ENCODE data around the gene GNG14. TPM values are rescaled to one million over a fixed set of nuclear protein-coding genes. Genes with fewer than 3 reads are reported as not detected.
"Not testable (repeated sequence)": the region's sequence is repeated elsewhere in the genome, so short reads cannot be mapped to it uniquely, and the experiment has no call there.

GNG14 gene
- total and polyA plus RNA-seq, 4 experiments from 2014 or later = not detected

DNA sequence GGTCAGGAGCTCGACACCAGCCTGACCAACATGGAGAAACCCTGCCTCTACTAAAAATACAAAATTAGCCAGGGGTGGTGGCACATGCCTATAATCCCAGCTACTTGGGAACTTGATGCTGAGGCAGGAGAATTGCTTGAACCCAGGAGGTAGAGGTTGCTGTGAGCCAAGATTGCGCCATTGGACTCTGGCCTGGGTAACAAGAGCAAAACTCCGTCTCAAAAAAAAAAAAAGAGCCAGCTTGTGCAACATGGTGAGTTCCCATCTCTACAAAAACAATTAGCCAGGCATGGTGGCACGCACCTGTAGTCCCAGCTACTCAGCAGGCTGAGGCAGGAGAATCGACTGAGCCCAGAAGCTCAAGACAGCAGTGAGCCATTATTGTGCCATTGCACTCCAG, 9.8 kb upstream of the GNG14 start:
- peaks cover 24% of the 10 kb centered on the region for H3K4me1 ChIP-seq (ENCODE audit: insufficient read depth, low read length)
- POLR2A ChIA-PET (ENCODE audit: partially characterized antibody) = interaction anchor here (0.9 to 1.9 kb wide), 7 partner anchors 9 to 128 kb away, joined by 3 to 8 read pairs (median 3); a partner anchor contains a TSS
- H3K27ac ChIP-seq (ENCODE audit: low read depth, low read length); H3K4me3 ChIP-seq (ENCODE audit: low read length in 2 of 2); H3K27me3 ChIP-seq (ENCODE audit: insufficient read depth, low read length); DNase-seq; H3K27me3 Mint-ChIP-seq; H3K4me3 Mint-ChIP-seq; H3K9me3 ChIP-seq (ENCODE audit: control insufficient read depth in 1 of 2, low read length in 2 of 2); H3K27ac Mint-ChIP-seq; H3K9me3 Mint-ChIP-seq; intact Hi-C loops (cut with micrococcal nuclease): not testable (repeated sequence)
- peaks cover 58% of the 10 kb centered on the region for H3K36me3 ChIP-seq (ENCODE audit: insufficient read depth, low read length)
- CTCF ChIA-PET (ENCODE audit: partially characterized antibody) = interaction anchor here (0.6 to 3.0 kb wide), 8 partner anchors 38 to 169 kb away, joined by 3 to 15 read pairs (median 4); partner anchors contain the start of genes PRDX2, THSD8 and TRIR
- H3K4me1 Mint-ChIP-seq = peaks cover 15 to 38% (median 27%) of the 10 kb centered on the region in 4 donors
- H3K36me3 Mint-ChIP-seq = peaks cover 34 to 58% of the 10 kb centered on the region in 2 donors

GRCh38 chr19:12680034-12680433, 7.8 kb upstream of the GNG14 start:
- no peaks in the 10 kb centered on the region for H3K27me3 Mint-ChIP-seq
- intact Hi-C loops (cut with micrococcal nuclease) = loop anchor here (5.0 kb wide), 2 partner anchors 42 to 68 kb away; partner anchors contain the start of genes TNPO2, ZNF490 and ZNF791
- no peak overlapping the region for H3K4me3 ChIP-seq (ENCODE audit: low read length in 2 of 2)
- peaks cover 24% of the 10 kb centered on the region for H3K4me1 ChIP-seq (ENCODE audit: insufficient read depth, low read length)
- H3K36me3 Mint-ChIP-seq = peaks cover 25 to 48% of the 10 kb centered on the region in 2 donors
- peak overlapping the region in 4 of 7 donors; percentile 48 to 68 (median 56) for H3K27ac Mint-ChIP-seq
- no peak for DNase-seq
- peak overlapping the region; percentile 8 to 98 (median 56) for H3K4me3 Mint-ChIP-seq
- no peaks in the 10 kb centered on the region for H3K9me3 ChIP-seq (ENCODE audit: control insufficient read depth in 1 of 2, low read length in 2 of 2)
- peaks cover 13 to 37% (median 27%) of the 10 kb centered on the region in 4 donors for H3K4me1 Mint-ChIP-seq
- H3K36me3 ChIP-seq (ENCODE audit: insufficient read depth, low read length) = peaks cover 46% of the 10 kb centered on the region
- no peaks in the 10 kb centered on the region for H3K9me3 Mint-ChIP-seq
- CTCF ChIA-PET (ENCODE audit: partially characterized antibody) = no interaction called here
- no peaks in the 10 kb centered on the region for H3K27me3 ChIP-seq (ENCODE audit: insufficient read depth, low read length)
- POLR2A ChIA-PET (ENCODE audit: partially characterized antibody) = interaction anchor here (0.7 to 3.4 kb wide), 8 partner anchors 11 to 112 kb away, joined by 3 to 35 read pairs (median 4); partner anchors contain the start of genes FBXW9, JUNB, MAN2B1 and ZNF490
- H3K27ac ChIP-seq (ENCODE audit: low read depth, low read length) = no peak overlapping the region

- Mint-ChIP-seq H3K27me3 (no peaks in the 10 kb centered on the region), H3K4me1 (peaks cover 11 to 35% (median 25%) of the 10 kb centered on the region in 4 donors), H3K27ac (peak within 1 kb of the TSS; percentile 83 to 99 (median 97)), H3K9me3 (no peaks in the 10 kb centered on the region), H3K4me3 (peak within 1 kb of the TSS; percentile 90 to 99 (median 98)), H3K36me3 (peaks cover 23 to 38% of the 10 kb centered on the region in 2 donors)
- POLR2A ChIA-PET (ENCODE audit: partially characterized antibody) = interaction anchor here (0.7 to 3.4 kb wide), 26 partner anchors 9 to 757 kb away, joined by 3 to 35 read pairs (median 4); partner anchors contain the start of genes FBXW9, GET3, JUNB and MAN2B1
- peak within 1 kb of the TSS; percentile 73 to 98 for H3K4me3 ChIP-seq (ENCODE audit: low read length in 2 of 2)
- no peaks in the 10 kb centered on the region for H3K27me3 ChIP-seq (ENCODE audit: insufficient read depth, low read length)
- peak within 1 kb of the TSS; percentile 98 for H3K27ac ChIP-seq (ENCODE audit: low read depth, low read length)
- CTCF ChIA-PET (ENCODE audit: partially characterized antibody) = interaction anchor here (0.7 to 1.8 kb wide), 9 partner anchors 9 to 1897 kb away, joined by 3 to 7 read pairs (median 4); partner anchors contain the start of genes MAN2B1, WDR83, ZNF490 and ZNF791
- peaks cover 21% of the 10 kb centered on the region for H3K4me1 ChIP-seq (ENCODE audit: insufficient read depth, low read length)
- H3K9me3 ChIP-seq (ENCODE audit: control insufficient read depth in 1 of 2, low read length in 2 of 2) = no peaks in the 10 kb centered on the region
- DNase-seq = peak; percentile 90 to 96 (median 94)
- peaks cover 33% of the 10 kb centered on the region for H3K36me3 ChIP-seq (ENCODE audit: insufficient read depth, low read length)
- intact Hi-C loops (cut with micrococcal nuclease) = loop anchor here (1.0 to 5.0 kb wide), 6 partner anchors 12 to 69 kb away; partner anchors contain the start of genes FBXW9, GET3, TNPO2 and ZNF490
Measured at GRCh38 chr19:12681074-12681987, 6.5 kb upstream of the GNG14 start, which contains the start of gene DHPS. DHPS (minus strand) TSS chr19:12681880; CDS start chr19:12681766, 114 bp downstream.

DNA sequence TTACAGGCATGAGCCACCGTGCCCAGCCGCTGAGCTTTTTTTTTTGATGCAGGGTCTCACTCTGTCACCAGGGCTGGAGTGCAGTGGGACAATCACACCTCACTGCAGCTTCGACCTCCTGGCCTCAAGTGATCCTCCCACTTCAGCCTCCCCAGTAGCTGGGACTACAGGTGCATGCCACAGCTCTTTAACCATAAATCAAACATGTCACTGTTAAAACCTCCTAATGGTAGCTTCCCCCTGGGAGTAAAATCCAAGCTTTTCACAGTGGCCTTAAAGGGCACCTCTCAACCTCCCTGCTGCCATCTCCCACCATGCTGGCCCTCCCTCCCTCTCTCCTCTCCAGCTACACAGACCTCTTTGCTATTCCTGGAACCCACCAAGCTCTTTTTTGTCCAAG, 2.0 kb upstream of the GNG14 start:
- H3K27me3 Mint-ChIP-seq = no peaks in the 10 kb centered on the region
- H3K36me3 ChIP-seq (ENCODE audit: insufficient read depth, low read length) = no peaks in the 10 kb centered on the region
- H3K9me3 ChIP-seq (ENCODE audit: control insufficient read depth in 1 of 2, low read length in 2 of 2) = no peaks in the 10 kb centered on the region
- no peaks in the 10 kb centered on the region for H3K27me3 ChIP-seq (ENCODE audit: insufficient read depth, low read length)
- no peak overlapping the region for H3K27ac ChIP-seq (ENCODE audit: low read depth, low read length)
- H3K9me3 Mint-ChIP-seq = no peaks in the 10 kb centered on the region
- peak overlapping the region in 1 of 7 donors; percentile 38 for H3K27ac Mint-ChIP-seq
- peaks cover 4 to 14% (median 7%) of the 10 kb centered on the region in 4 donors for H3K4me1 Mint-ChIP-seq
- peaks cover 2% of the 10 kb centered on the region for H3K4me1 ChIP-seq (ENCODE audit: insufficient read depth, low read length)
- no peak overlapping the region for H3K4me3 Mint-ChIP-seq
- ChIA-PET POLR2A (ENCODE audit: partially characterized antibody) (interaction anchor here (1.3 to 2.0 kb wide), 2 partner anchors 10 to 36 kb away, joined by 3 to 6 read pairs; partner anchors contain the start of gene FBXW9), CTCF (ENCODE audit: partially characterized antibody) (interaction anchor here (0.6 to 1.8 kb wide), 6 partner anchors 9 to 509 kb away, joined by 3 to 9 read pairs (median 3); no protein-coding TSS in a partner anchor)
- intact Hi-C loops (cut with micrococcal nuclease) = no loop called here
- DNase-seq = no peak
- peaks cover 5 to 9% of the 10 kb centered on the region in 2 donors for H3K36me3 Mint-ChIP-seq
- H3K4me3 ChIP-seq (ENCODE audit: low read length in 2 of 2) = no peak overlapping the region

DNA sequence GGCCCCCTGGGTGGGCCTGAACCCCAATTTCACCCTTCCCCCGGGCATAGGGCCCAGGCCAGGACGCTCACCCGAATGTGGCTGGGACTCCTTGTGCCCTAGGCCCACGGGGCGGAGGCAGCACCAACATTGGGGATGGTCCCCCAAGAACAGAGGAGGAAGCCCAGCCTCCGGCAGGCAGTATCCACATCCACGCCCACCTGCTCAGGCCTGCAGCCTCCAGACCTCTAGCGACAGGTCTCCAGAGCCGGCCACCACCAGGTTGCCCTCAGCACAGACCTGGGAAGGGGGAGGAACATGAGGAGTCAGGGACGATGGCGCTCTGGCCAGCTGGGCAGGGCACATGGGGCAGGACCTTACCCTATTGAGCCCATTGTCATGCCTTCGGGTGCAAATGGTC, 1.2 kb downstream of the GNG14 start:
- Histone ChIP-seq H3K27ac (ENCODE audit: low read depth, low read length) (no peak overlapping the region), H3K4me1 (ENCODE audit: insufficient read depth, low read length) (no peaks in the 10 kb centered on the region), H3K27me3 (ENCODE audit: insufficient read depth, low read length) (no peaks in the 10 kb centered on the region), H3K36me3 (ENCODE audit: insufficient read depth, low read length) (no peaks in the 10 kb centered on the region), H3K9me3 (ENCODE audit: control insufficient read depth in 1 of 2, low read length in 2 of 2) (no peaks in the 10 kb centered on the region), H3K4me3 (ENCODE audit: low read length in 2 of 2) (no peak overlapping the region)
- no peaks in the 10 kb centered on the region for H3K27me3 Mint-ChIP-seq
- ChIA-PET POLR2A (ENCODE audit: partially characterized antibody) (no interaction called here), CTCF (ENCODE audit: partially characterized antibody) (no interaction called here)
- peaks cover 0 to 1% of the 10 kb centered on the region in 2 donors for H3K36me3 Mint-ChIP-seq
- intact Hi-C loops (cut with micrococcal nuclease) = no loop called here
- H3K4me1 Mint-ChIP-seq = peaks cover 0 to 1% (median 0%) of the 10 kb centered on the region in 4 donors
- no peak overlapping the region for H3K4me3 Mint-ChIP-seq
- no peak for DNase-seq
- no peak overlapping the region for H3K27ac Mint-ChIP-seq
- H3K9me3 Mint-ChIP-seq = no peaks in the 10 kb centered on the region

DNA sequence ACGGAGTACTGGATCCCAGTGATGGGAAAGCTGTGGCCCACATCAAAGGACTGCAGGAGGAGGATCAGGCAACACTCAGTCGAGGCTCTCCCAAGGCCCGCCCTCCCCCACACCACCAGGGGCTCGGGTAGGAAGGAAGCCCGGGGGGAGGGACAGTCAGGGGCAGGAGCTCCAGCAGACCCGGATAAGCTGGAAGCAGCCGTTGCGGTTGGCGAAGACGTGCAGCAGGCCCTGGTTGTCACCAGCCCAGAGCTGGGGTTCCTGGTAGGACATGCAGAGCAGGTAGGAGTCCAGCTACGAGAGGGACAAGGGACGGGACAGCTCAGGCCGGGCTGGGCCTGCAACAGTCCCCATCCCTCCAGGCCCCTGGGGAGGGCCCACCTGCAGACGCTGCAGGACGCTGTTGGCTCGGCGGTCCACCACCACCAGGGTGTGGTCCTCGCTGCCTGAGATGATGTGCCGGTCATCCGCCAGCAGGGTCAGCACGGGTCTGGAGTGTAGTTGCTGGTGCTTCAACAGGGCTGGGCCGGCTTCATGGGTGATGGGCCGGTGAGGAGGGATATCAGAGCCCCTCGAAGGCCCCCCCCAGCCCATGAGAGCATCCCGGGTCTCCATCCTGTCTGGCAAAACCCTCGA, 1.9 kb downstream of the GNG14 start:
- Histone ChIP-seq H3K27me3 (ENCODE audit: insufficient read depth, low read length) (no peaks in the 10 kb centered on the region), H3K27ac (ENCODE audit: low read depth, low read length) (no peak overlapping the region), H3K36me3 (ENCODE audit: insufficient read depth, low read length) (no peaks in the 10 kb centered on the region), H3K4me3 (ENCODE audit: low read length in 2 of 2) (no peak overlapping the region), H3K4me1 (ENCODE audit: insufficient read depth, low read length) (no peaks in the 10 kb centered on the region), H3K9me3 (ENCODE audit: control insufficient read depth in 1 of 2, low read length in 2 of 2) (no peaks in the 10 kb centered on the region)
- Mint-ChIP-seq H3K27ac (no peak overlapping the region), H3K4me1 (peaks cover 0 to 1% (median 0%) of the 10 kb centered on the region in 4 donors), H3K4me3 (no peak overlapping the region), H3K9me3 (no peaks in the 10 kb centered on the region), H3K27me3 (no peaks in the 10 kb centered on the region), H3K36me3 (peaks cover 0 to 1% of the 10 kb centered on the region in 2 donors)
- intact Hi-C loops (cut with micrococcal nuclease) = no loop called here
- ChIA-PET CTCF (ENCODE audit: partially characterized antibody) (no interaction called here), POLR2A (ENCODE audit: partially characterized antibody) (no interaction called here)
- DNase-seq = no peak

Measured in CD4-positive, alpha-beta memory T cell (primary cell).